Measurements from ENCODE around the gene SPRYD3.

- TF ChIP-seq CTCF (IDR thresholded peaks at IDR 0.05) (no peak), POLR2A (IDR thresholded peaks at IDR 0.05) (no peak), POLR2AphosphoS5 (IDR thresholded peaks at IDR 0.05) (no peak)
Observed at GRCh38 chr12:53031616-53032015, 47.6 kb downstream of the SPRYD3 start.
